OCI-LY7 (cell line): ENCODE measurements around the gene HDAC4. TPM values are rescaled to one million over a fixed set of nuclear protein-coding genes. Genes with fewer than 3 reads are reported as not detected.

Experiments
- BruUV-seq: library from RNA; stranded (reverse); fragments of 400-500 nt; replicated peaks from 2 replicates; lab custom pipeline; 2021; lab: Mats Ljungman, UMichigan
- CTCF ChIA-PET: fragments of 300-600 bp; sonication (Branson Sonifier 250); formaldehyde crosslinking; loops from one replicate; lab custom pipeline; 2022; ENCODE audit warnings: antibody characterized with exemption; ENCODE audit not compliant: unreplicated experiment; lab: Charles Lee
- POLR2A ChIA-PET: fragments of 300-600 bp; sonication (Branson Sonifier 250); formaldehyde crosslinking; loops from one replicate; lab custom pipeline; 2022; ENCODE audit warnings: antibody characterized with exemption; lab: Charles Lee
- DNase-seq: peaks from one replicate; pipeline ENCODE4 v3.0.0-alpha.2; 2015; ENCODE audit warnings: low spot score
- H2AFZ ChIP-seq: fragments of 200-600 bp; sonication (generic), shearing (Covaris generic); 2 replicates; pipeline ENCODE4 v1.6.1; 2014; ENCODE audit warnings: mild to moderate bottlenecking, antibody characterized with exemption, low read length, moderate library complexity
- H3K27ac ChIP-seq: fragments of 200-600 bp; sonication (generic); 2 replicates; pipeline ENCODE4 v1.5.1; 2014; ENCODE audit warnings: mixed run types, low read depth, mild to moderate bottlenecking, moderate library complexity, low read length, inconsistent platforms; ENCODE audit not compliant: poor library complexity, severe bottlenecking
- H3K36me3 ChIP-seq: fragments of 200-600 bp; sonication (generic); 2 replicates; pipeline ENCODE4 v1.6.1; 2014; ENCODE audit warnings: mild to moderate bottlenecking, antibody characterized with exemption, low read length, moderate library complexity, mixed read lengths; ENCODE audit not compliant: insufficient read depth
- H3K4me1 ChIP-seq: fragments of 200-600 bp; sonication (generic); 2 replicates; pipeline ENCODE4 v1.5.1; 2014; ENCODE audit warnings: mild to moderate bottlenecking, low read length; ENCODE audit not compliant: insufficient read depth, poor library complexity, severe bottlenecking
- H3K4me2 ChIP-seq: fragments of 200-600 bp; sonication (generic); 2 replicates; pipeline ENCODE4 v1.6.1; 2014; ENCODE audit warnings: mild to moderate bottlenecking, low read length
- H3K4me3 ChIP-seq: fragments of 200-600 bp; sonication (generic); 2 replicates; pipeline ENCODE4 v1.5.1; 2014; ENCODE audit warnings: mild to moderate bottlenecking, low read depth, low read length; ENCODE audit not compliant: poor library complexity, severe bottlenecking
- H3K79me2 ChIP-seq: fragments of 200-600 bp; sonication (generic); 2 replicates; pipeline ENCODE4 v1.6.1; 2016; ENCODE audit warnings: low read depth, mild to moderate bottlenecking, low read length, moderate library complexity, mixed read lengths; ENCODE audit not compliant: insufficient read depth
- H3K9me2 ChIP-seq: fragments of 200-600 bp; sonication (generic); 2 replicates; pipeline ENCODE4 v1.6.1; 2016; ENCODE audit warnings: mild to moderate bottlenecking, low read length, mixed read lengths; ENCODE audit not compliant: insufficient read depth
- H3K9me3 ChIP-seq: fragments of 200-600 bp; sonication (generic); 2 replicates; pipeline ENCODE4 v1.6.1; 2014; ENCODE audit warnings: mild to moderate bottlenecking, mixed run types, low read length, mixed read lengths
- H4K20me1 ChIP-seq: fragments of 200-600 bp; sonication (generic); 2 replicates; pipeline ENCODE4 v1.6.1; 2014; ENCODE audit warnings: mild to moderate bottlenecking, antibody characterized with exemption, low read length, moderate library complexity, mixed read lengths; ENCODE audit not compliant: insufficient read depth
- CTCF ChIP-seq: fragments of 200-600 bp; sonication (generic); conservative IDR thresholded peaks from 2 replicates; pipeline ENCODE4 v1.5.1; 2014; ENCODE audit warnings: mild to moderate bottlenecking, antibody characterized with exemption, low read length, moderate library complexity, mixed read lengths
- EZH2phosphoT487 ChIP-seq: fragments of 200-600 bp; sonication (generic); IDR thresholded peaks from 2 replicates; pipeline ENCODE4 v1.6.1; 2018; ENCODE audit warnings: low read depth, borderline replicate concordance, mild to moderate bottlenecking, mixed run types, antibody characterized with exemption, low read length, moderate library complexity, mixed read lengths
- intact Hi-C: fragments of 100-400 bp; cut with micrococcal nuclease; formaldehyde crosslinking; loops from one replicate; pipeline ENCODE4 v1.10.0; 2022; ENCODE audit not compliant: unreplicated experiment
- total RNA-seq, 2 experiments: library from RNA; depleted of rRNA in 1 of 2; stranded (reverse); fragments of >200 nt in 1 of 2; shearing (Covaris generic) in 1 of 2; gene quantifications; 2 replicates each; pipeline ENCODE4 v1.2.3, GENCODE V29; 2014 to 2022

The HDAC4 gene
- total RNA-seq, 2 experiments from 2014 or later, result 10.2 to 20.6 TPM

DNA sequence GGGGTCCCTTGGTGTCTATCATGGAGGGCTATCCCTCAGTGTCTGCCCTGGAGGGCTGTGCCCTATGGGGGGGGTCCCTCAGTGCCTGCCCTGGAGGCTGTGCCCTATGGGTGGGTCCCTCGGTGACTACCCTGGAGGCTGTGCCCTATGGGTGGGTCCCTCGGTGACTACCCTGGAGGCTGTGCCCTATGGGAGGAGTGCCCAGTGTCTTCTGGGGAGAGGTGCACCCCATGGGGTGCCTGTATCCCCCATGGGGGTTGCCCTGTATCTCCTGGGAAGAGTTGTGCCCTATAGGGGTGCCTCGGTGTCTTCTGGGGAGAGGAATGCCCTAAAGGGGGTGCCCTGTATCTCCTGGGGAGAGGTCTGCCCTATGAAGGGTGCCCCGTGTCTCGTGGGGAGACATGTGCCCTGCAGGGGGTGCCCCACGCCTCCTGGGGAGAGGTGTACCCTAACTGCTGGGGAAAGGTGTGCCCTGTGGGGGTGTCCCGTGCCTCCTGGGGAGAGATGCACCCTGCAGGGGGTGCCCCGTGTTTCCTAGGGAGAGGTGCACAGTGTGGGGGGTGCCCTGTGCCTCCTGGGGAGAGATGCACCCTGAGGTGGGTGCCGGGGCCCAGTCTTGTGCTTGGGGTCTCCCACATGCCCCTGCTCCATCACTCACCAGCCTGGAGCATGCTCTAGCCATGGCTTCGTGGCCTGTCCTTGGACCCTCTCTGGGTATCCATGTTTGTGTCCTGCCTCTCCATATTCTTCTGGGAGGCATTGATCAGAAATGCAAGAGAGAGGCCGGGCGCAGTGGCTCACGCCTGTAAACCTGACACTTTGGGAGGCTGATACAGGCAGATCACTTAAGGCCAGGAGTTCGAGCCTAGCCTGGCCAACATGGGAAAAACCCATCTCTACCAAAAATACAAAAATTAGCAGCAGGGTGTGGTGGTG is 215.6 kb downstream of the HDAC4 start:
- H3K4me3 ChIP-seq, result no peak overlapping the region
- no peak for DNase-seq
- no peaks in the 10 kb centered on the region for H3K4me1 ChIP-seq
- TF ChIP-seq EZH2phosphoT487, result no peak
- no peak for TF ChIP-seq CTCF
- H3K79me2 ChIP-seq, result no peaks in the 10 kb centered on the region
- H3K9me3 ChIP-seq, result no peaks in the 10 kb centered on the region
- no peaks in the 10 kb centered on the region for H3K36me3 ChIP-seq
- CTCF ChIA-PET, result no interaction called here
- H3K9me2 ChIP-seq, result no peaks in the 10 kb centered on the region
- no peaks in the 10 kb centered on the region; the same call in 1 of the 2 replicates for H4K20me1 ChIP-seq
- BruUV-seq, result no TSS peak
- no peak overlapping the region for H3K4me2 ChIP-seq
- POLR2A ChIA-PET, result no interaction called here
- no peak overlapping the region for H3K27ac ChIP-seq
- no peak overlapping the region for H2AFZ ChIP-seq
- intact Hi-C loops, result no loop called here

GRCh38 chr2:239184179-239184578 is 216.6 kb downstream of the HDAC4 start:
- H3K36me3 ChIP-seq, result no peaks in the 10 kb centered on the region
- CTCF ChIA-PET, result no interaction called here

More at GRCh38 chr2:239184179-239184578, 216.6 kb downstream of the HDAC4 start:
- H3K4me3 ChIP-seq, result no peak overlapping the region
- no peak overlapping the region for H2AFZ ChIP-seq
- no peaks in the 10 kb centered on the region for H3K9me3 ChIP-seq
- no peak overlapping the region for H3K27ac ChIP-seq
- H3K79me2 ChIP-seq, result no peaks in the 10 kb centered on the region
- TF ChIP-seq CTCF (no peak), EZH2phosphoT487 (no peak)
- H3K4me1 ChIP-seq, result no peaks in the 10 kb centered on the region
- no peak for DNase-seq
- no peak overlapping the region for H3K4me2 ChIP-seq
- POLR2A ChIA-PET, result no interaction called here
- intact Hi-C loops, result no loop called here
- BruUV-seq, result no TSS peak
- no peaks in the 10 kb centered on the region; the same call in 1 of the 2 replicates for H4K20me1 ChIP-seq
- H3K9me2 ChIP-seq, result no peaks in the 10 kb centered on the region
